Ovary (tissue), 3 donors: Measurements from ENCODE around the gene CDH23.

Source experiments
- POLR2A ChIP-seq: fragments of 450-650 bp; IDR thresholded peaks from one replicate; pipeline ENCODE4 v1.6.1; 2017; ENCODE audit warnings: antibody characterized with exemption, mild to moderate bottlenecking, moderate library complexity
- TF ChIP-seq, protein P1 (sequence below), 3 donors: fragments of 450-650 bp in 2 of 3; fragments of 200-600 bp in 1 of 3; IDR thresholded peaks; one replicate each; pipeline versions ENCODE4 v1.5.1 to v1.8.0; 2016 to 2022; ENCODE audit warnings: antibody characterized with exemption in 3 of 3, mild to moderate bottlenecking in 1 of 3
- donor health status: DM: no; HTN: no; CAD: no.

DNA sequence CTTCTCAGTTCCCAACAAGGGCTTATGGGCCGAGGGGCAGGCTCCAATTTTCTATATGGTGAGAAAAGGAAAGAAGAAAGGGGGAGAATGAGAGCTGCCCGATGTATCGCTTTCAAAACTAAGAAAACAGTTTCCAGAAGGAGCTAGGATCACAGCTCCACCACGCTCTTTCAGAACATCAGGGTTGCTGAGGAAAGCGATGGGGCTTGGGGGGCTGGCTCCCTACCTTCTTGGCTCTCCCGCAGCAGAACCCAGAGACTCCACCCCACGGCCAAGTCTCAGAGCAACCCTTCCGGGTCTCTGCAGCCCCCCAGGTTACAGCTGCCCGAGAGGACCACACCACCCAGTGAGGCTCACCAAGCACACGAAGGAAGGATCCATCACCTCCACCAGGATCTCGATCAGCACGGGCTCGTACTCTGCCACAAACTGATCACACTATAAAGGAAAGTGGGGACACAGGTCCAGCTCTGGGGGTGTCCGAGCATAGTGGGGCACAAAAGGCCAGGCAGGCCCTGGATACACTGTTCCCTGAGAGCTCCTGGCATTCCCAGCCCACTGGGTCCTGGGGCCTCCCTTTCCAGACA, 422.0 kb downstream of the CDH23 start:
- TF ChIP-seq, protein P1, sequence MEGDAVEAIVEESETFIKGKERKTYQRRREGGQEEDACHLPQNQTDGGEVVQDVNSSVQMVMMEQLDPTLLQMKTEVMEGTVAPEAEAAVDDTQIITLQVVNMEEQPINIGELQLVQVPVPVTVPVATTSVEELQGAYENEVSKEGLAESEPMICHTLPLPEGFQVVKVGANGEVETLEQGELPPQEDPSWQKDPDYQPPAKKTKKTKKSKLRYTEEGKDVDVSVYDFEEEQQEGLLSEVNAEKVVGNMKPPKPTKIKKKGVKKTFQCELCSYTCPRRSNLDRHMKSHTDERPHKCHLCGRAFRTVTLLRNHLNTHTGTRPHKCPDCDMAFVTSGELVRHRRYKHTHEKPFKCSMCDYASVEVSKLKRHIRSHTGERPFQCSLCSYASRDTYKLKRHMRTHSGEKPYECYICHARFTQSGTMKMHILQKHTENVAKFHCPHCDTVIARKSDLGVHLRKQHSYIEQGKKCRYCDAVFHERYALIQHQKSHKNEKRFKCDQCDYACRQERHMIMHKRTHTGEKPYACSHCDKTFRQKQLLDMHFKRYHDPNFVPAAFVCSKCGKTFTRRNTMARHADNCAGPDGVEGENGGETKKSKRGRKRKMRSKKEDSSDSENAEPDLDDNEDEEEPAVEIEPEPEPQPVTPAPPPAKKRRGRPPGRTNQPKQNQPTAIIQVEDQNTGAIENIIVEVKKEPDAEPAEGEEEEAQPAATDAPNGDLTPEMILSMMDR (IDR thresholded peaks at IDR 0.05) = no peak
- no peak for TF ChIP-seq POLR2A
